ENCODE data around the gene SRRM4.

DNA sequence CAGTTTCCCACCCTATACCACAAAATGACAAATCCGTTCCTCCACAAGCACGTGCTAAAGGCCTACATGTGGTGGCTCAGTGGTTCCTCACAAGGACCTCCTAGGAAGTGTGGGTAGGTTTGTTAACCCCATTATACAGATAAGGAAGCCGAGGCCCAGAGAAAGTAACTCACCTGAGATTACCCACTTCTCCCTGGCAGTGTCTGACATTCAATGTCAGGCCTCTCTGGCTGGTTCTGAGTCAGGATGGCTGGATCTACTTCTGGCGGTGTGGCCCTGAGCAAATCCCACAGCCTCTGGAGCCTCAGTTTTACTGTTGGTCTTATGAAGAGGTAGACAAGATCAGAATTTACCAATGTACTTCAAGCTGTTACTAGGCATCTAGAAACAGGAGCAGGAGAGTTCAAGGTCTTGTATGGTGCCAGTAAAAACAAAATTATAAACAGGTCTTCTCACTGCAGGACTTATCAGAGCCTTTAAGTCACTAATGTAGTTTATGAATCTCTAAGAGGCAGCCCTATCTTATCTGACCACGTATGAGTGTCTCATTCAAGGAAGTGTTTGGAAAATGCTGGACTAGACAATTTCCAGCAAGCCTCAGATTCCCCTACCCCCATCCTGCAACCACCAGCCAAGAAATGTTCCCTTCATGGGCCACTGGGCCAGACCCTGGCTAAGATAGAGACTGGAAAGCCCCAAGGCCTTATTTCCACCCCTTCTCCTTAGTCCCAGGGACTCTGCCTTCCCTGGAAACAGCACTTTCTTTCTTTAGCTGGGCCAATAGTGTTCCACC lies 201.6 kb downstream of the SRRM4 start:
- TF ChIP-seq ZNF274 (IDR thresholded peaks at IDR 0.05; ENCODE audit: low read depth, low read length) = no peak
- TF ChIP-seq, protein P1, sequence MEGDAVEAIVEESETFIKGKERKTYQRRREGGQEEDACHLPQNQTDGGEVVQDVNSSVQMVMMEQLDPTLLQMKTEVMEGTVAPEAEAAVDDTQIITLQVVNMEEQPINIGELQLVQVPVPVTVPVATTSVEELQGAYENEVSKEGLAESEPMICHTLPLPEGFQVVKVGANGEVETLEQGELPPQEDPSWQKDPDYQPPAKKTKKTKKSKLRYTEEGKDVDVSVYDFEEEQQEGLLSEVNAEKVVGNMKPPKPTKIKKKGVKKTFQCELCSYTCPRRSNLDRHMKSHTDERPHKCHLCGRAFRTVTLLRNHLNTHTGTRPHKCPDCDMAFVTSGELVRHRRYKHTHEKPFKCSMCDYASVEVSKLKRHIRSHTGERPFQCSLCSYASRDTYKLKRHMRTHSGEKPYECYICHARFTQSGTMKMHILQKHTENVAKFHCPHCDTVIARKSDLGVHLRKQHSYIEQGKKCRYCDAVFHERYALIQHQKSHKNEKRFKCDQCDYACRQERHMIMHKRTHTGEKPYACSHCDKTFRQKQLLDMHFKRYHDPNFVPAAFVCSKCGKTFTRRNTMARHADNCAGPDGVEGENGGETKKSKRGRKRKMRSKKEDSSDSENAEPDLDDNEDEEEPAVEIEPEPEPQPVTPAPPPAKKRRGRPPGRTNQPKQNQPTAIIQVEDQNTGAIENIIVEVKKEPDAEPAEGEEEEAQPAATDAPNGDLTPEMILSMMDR (IDR thresholded peaks at IDR 0.05 in 2 of 3, conservative IDR thresholded peaks at IDR 0.05 in 1 of 3; ENCODE audit: borderline replicate concordance in 1 of 3, insufficient read depth in 1 of 3, low read depth in 2 of 3, low read length in 2 of 3) = no peak
- no peak for TF ChIP-seq YY1 (IDR thresholded peaks at IDR 0.05; ENCODE audit: extremely low read depth, insufficient replicate concordance, low read depth, low read length)
- no peak for TF ChIP-seq POLR2AphosphoS5 (IDR thresholded peaks at IDR 0.05; ENCODE audit: low read depth, low read length)
- TF ChIP-seq EZH2phosphoT487 (IDR thresholded peaks at IDR 0.05; ENCODE audit: borderline replicate concordance) = no peak
- no peak for TF ChIP-seq EZH2 (IDR thresholded peaks at IDR 0.05)

Measured in HCT116 (cell line).